Testis (tissue), 3 donors: Measurements from ENCODE around the gene LRRTM1. TPM values are rescaled to one million over a fixed set of nuclear protein-coding genes. Genes with fewer than 3 reads are reported as not detected.

Source experiments
- DNase-seq: peaks from one replicate; pipeline ENCODE4 v3.0.0-alpha.2; 2019
- H3K27ac ChIP-seq, 2 donors: fragments of 200-600 bp; sonication (generic); one replicate each; pipeline ENCODE4 v1.5.1; 2019
- H3K27me3 ChIP-seq: fragments of 200-600 bp; sonication (generic); one replicate; pipeline ENCODE4 v1.5.1; 2019
- H3K36me3 ChIP-seq: fragments of 200-600 bp; sonication (generic); one replicate; pipeline ENCODE4 v1.5.1; 2017; ENCODE audit warnings: low read depth; ENCODE audit errors: missing control alignments
- H3K4me1 ChIP-seq: fragments of 200-600 bp; sonication (generic); one replicate; pipeline ENCODE4 v1.5.1; 2019
- H3K4me3 ChIP-seq, 2 donors: fragments of 200-600 bp; sonication (generic); one replicate each; pipeline ENCODE4 v1.5.1; 2017 to 2019
- H3K9me3 ChIP-seq: fragments of 200-600 bp; sonication (generic); one replicate; pipeline ENCODE4 v1.5.1; 2017
- POLR2A ChIP-seq: fragments of 450-650 bp; IDR thresholded peaks from one replicate; pipeline ENCODE4 v1.6.1; 2017; ENCODE audit warnings: antibody characterized with exemption, mild to moderate bottlenecking, moderate library complexity
- WGBS, 2 donors: methylation state at CpG; one replicate each; pipeline ENCODE4 v1.1.5; 2018; 5-methylcytosine and 5-hydroxymethylcytosine counted together
- intact Hi-C: fragments of 100-400 bp; cut with DNase I; formaldehyde crosslinking; loops from one replicate; pipeline ENCODE4 v1.15.1; 2023; ENCODE audit warnings: low total_unique reads
- polyA plus RNA-seq: library from polyadenylated mRNA; stranded (reverse); fragments of 350-450 nt; fragmentation: Illumina TruSeq; extraction: RNeasy Lipid Tissue Mini Kit (QIAGEN cat#74804); gene quantifications from one replicate; pipeline ENCODE4 v1.2.3, GENCODE V29; 2014; ENCODE audit warnings: low read depth, low replicate concordance; ENCODE audit not compliant: insufficient read depth
- total RNA-seq, 2 donors: library from RNA; depleted of rRNA; stranded (reverse); fragments of >200 nt; gene quantifications; one replicate each; pipeline ENCODE4 v1.2.3, GENCODE V29; 2016
- TF ChIP-seq, protein P1 (sequence below), 3 experiments: fragments of 450-650 bp in 2 of 3; fragments of 200-600 bp in 1 of 3; sonication (generic) in 1 of 3; IDR thresholded peaks; one replicate each; pipeline ENCODE4 v1.5.1; 2016 to 2019; ENCODE audit warnings: antibody characterized with exemption in 3 of 3, mild to moderate bottlenecking in 2 of 3, moderate library complexity in 1 of 3

The LRRTM1 gene
- total and polyA plus RNA-seq, 3 donors from 2014 or later, result 0.68 to 1.2 (median 1.1) TPM

DNA sequence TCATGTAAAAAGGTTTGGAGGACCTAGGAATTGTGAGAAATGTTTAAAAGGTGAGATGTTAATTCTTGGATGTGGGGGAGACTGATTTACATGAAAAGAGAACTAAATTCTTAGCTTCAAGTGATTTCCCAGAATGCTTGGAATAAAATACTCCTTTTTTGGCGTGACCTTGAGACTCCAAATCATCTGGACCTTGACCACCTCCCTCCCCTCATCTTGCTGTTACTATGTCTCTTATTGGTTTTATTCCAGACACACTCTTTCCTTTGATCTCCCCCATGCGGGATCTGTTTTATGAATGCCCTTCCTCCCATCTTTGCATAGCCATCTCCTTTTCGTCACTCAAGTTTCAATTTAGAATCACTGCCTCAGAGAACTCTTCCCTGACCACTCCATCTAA, 20.0 kb upstream of the LRRTM1 start:
- Histone ChIP-seq H3K4me1 (peaks cover 3% of the 10 kb centered on the region), H3K27ac (no peak overlapping the region), H3K27me3 (no peaks in the 10 kb centered on the region), H3K36me3 (no peaks in the 10 kb centered on the region), H3K4me3 (no peak overlapping the region), H3K9me3 (no peaks in the 10 kb centered on the region)
- intact Hi-C loops, result no loop called here
- WGBS, 2 donors, result 50 to 58% methylated on average over 3 of the region's 3 CpGs
- DNase-seq, result no peak
- TF ChIP-seq, protein P1, sequence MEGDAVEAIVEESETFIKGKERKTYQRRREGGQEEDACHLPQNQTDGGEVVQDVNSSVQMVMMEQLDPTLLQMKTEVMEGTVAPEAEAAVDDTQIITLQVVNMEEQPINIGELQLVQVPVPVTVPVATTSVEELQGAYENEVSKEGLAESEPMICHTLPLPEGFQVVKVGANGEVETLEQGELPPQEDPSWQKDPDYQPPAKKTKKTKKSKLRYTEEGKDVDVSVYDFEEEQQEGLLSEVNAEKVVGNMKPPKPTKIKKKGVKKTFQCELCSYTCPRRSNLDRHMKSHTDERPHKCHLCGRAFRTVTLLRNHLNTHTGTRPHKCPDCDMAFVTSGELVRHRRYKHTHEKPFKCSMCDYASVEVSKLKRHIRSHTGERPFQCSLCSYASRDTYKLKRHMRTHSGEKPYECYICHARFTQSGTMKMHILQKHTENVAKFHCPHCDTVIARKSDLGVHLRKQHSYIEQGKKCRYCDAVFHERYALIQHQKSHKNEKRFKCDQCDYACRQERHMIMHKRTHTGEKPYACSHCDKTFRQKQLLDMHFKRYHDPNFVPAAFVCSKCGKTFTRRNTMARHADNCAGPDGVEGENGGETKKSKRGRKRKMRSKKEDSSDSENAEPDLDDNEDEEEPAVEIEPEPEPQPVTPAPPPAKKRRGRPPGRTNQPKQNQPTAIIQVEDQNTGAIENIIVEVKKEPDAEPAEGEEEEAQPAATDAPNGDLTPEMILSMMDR (IDR thresholded peaks at IDR 0.05), result no peak
- no peak for TF ChIP-seq POLR2A

GRCh38 chr2:80323610-80324009, 19.1 kb upstream of the LRRTM1 start:
- intact Hi-C loops, result no loop called here
- WGBS, 2 donors, result 31 to 44% methylated on average over 1 of the region's 1 CpG
- no peaks in the 10 kb centered on the region for H3K36me3 ChIP-seq

DNA sequence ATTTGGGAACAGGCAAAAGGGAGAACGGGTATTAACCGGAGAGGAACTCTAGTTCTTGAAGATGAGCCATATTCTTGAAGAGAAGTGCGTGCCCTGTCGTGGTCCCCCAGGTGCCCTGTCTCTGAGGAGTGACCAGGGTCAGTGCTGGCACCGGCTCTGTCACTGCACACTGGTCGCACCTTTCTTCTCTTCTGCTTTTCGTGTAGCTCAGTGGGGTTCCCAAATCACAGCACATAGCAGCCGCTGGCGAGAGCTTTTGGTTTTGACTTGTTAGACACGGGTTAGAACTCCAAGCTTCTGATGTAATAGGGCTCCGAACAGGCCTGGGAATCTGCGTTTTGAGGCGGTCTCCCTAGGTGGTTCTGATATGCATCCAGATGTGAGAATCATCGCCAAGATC, 18.4 kb upstream of the LRRTM1 start:
- H3K9me3 ChIP-seq, result no peaks in the 10 kb centered on the region
- WGBS, 2 donors, result 50 to 57% methylated on average over 14 of the region's 14 CpGs
- TF ChIP-seq, protein P1 (IDR thresholded peaks at IDR 0.05), result no peak
- TF ChIP-seq POLR2A, result no peak
- H3K36me3 ChIP-seq, result no peaks in the 10 kb centered on the region
- no peaks in the 10 kb centered on the region for H3K27me3 ChIP-seq
- no peak overlapping the region for H3K27ac ChIP-seq
- H3K4me1 ChIP-seq, result peaks cover 3% of the 10 kb centered on the region
- intact Hi-C loops, result no loop called here
- no peak for DNase-seq
- H3K4me3 ChIP-seq, result no peak overlapping the region

More at GRCh38 chr2:80323610-80324009, 19.1 kb upstream of the LRRTM1 start:
- no peak for DNase-seq
- H3K9me3 ChIP-seq, result no peaks in the 10 kb centered on the region
- H3K27me3 ChIP-seq, result no peaks in the 10 kb centered on the region
- H3K27ac ChIP-seq, result no peak overlapping the region
- H3K4me3 ChIP-seq, result no peak overlapping the region
- no peak for TF ChIP-seq POLR2A
- TF ChIP-seq, protein P1 (IDR thresholded peaks at IDR 0.05), result no peak
- H3K4me1 ChIP-seq, result peaks cover 3% of the 10 kb centered on the region

DNA sequence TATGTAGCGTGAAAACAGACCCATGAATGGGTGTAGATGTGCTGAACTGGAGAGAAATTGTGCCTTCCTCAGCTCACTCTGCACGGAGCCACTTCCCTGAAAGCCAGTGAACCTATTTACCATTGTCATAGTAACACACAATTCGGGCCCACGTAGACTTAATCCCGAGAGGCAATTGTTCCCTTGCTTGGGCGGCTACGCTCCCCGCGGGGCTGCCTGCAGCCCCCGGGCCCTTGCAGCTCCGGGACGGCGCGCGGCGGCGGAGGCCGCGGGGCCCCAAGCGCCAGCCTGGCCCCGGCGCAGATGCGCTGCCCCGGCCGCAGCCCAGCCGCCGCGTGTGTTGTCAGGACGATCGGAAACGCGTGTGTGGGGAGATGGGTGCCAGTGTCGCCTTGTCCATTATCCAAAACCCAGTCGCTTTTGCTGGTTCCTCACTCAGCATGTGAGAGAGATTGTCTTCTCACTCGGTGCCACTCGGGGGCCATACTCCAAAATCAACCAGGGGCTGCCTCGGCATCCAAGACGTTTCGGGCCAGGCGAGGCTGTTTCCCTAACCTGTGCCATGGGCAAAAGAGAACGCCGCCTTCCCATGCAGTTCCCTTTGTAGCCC, 17.9 kb upstream of the LRRTM1 start:
- peak overlapping the region in 1 of 2 donors; percentile 24 for H3K4me3 ChIP-seq
- 25 to 40% methylated on average over 24 to 42 of the region's 42 CpGs for WGBS, 2 donors
- H3K27ac ChIP-seq, result no peak overlapping the region
- no peaks in the 10 kb centered on the region for H3K36me3 ChIP-seq
- H3K27me3 ChIP-seq, result no peaks in the 10 kb centered on the region
- no peak for DNase-seq
- H3K9me3 ChIP-seq, result no peaks in the 10 kb centered on the region
- intact Hi-C loops, result no loop called here
- peaks cover 3% of the 10 kb centered on the region for H3K4me1 ChIP-seq
- TF ChIP-seq, protein P1 (IDR thresholded peaks at IDR 0.05), result no peak
- TF ChIP-seq POLR2A, result no peak

- Histone ChIP-seq H3K27ac (no peak overlapping the region), H3K4me1 (no peaks in the 10 kb centered on the region), H3K36me3 (no peaks in the 10 kb centered on the region), H3K9me3 (no peaks in the 10 kb centered on the region), H3K27me3 (no peaks in the 10 kb centered on the region), H3K4me3 (no peak overlapping the region)
- no peak for DNase-seq
- intact Hi-C loops, result no loop called here
- 95 to 99% methylated on average over 5 of the region's 5 CpGs for WGBS, 2 donors
- TF ChIP-seq POLR2A, result no peak
- TF ChIP-seq, protein P1 (IDR thresholded peaks at IDR 0.05), result no peak
Measured at GRCh38 chr2:80312282-80312839, 7.8 kb upstream of the LRRTM1 start.
